GM10266 (cell line): ENCODE results near the gene IGLON5.
A peak's percentile ranks its signal among the peaks of the same experiment; 100 is the strongest.

ENCODE experiments used
- DNase-seq: peaks from one replicate; pipeline ENCODE4 v3.0.0; 2012; ENCODE audit errors: extremely low spot score
- CTCF ChIP-seq: IDR thresholded peaks from 2 replicates; pipeline ENCODE4 v1.5.1; 2012; ENCODE audit warnings: mild to moderate bottlenecking, low read depth; ENCODE audit not compliant: control insufficient read depth, insufficient read depth; ENCODE audit errors: missing control alignments

The IGLON5 gene

GRCh38 chr19:51366389-51367254, 55.2 kb downstream of the IGLON5 start:
- TF ChIP-seq CTCF, result no peak
- peak; percentile 94 for DNase-seq

- no peak for TF ChIP-seq CTCF
- no peak for DNase-seq
These were observed 55.8 kb downstream of the IGLON5 start for GRCh38 chr19:51367255-51367564.

GRCh38 chr19:51367565-51368365, 56.3 kb downstream of the IGLON5 start:
- DNase-seq, result peak; percentile 97
- TF ChIP-seq CTCF, result no peak

- no peak for TF ChIP-seq CTCF
- no peak for DNase-seq
These were observed 57.2 kb downstream of the IGLON5 start, which contains the start of gene CLDND2 for GRCh38 chr19:51368366-51369282. TSS of gene CLDND2 (minus strand) at chr19:51369003. CDS start at chr19:51368577, 426 bp downstream.

- DNase-seq, result no peak
- no peak for TF ChIP-seq CTCF
These were observed 58.8 kb downstream of the IGLON5 start for GRCh38 chr19:51370230-51370629.

- no peak for DNase-seq
- TF ChIP-seq CTCF, result no peak
These were observed 59.8 kb downstream of the IGLON5 start for GRCh38 chr19:51371186-51371690.
